GM21717 (cell line): ENCODE data around the gene ROBO4.

Experiments used
- ATAC-seq: cut with Tn5 transposase; IDR thresholded peaks from one replicate; pipeline ENCODE4 v1.9.1; 2021; ENCODE audit warnings: mild to moderate bottlenecking, moderate library complexity; ENCODE audit not compliant: unreplicated experiment

The ROBO4 gene

DNA sequence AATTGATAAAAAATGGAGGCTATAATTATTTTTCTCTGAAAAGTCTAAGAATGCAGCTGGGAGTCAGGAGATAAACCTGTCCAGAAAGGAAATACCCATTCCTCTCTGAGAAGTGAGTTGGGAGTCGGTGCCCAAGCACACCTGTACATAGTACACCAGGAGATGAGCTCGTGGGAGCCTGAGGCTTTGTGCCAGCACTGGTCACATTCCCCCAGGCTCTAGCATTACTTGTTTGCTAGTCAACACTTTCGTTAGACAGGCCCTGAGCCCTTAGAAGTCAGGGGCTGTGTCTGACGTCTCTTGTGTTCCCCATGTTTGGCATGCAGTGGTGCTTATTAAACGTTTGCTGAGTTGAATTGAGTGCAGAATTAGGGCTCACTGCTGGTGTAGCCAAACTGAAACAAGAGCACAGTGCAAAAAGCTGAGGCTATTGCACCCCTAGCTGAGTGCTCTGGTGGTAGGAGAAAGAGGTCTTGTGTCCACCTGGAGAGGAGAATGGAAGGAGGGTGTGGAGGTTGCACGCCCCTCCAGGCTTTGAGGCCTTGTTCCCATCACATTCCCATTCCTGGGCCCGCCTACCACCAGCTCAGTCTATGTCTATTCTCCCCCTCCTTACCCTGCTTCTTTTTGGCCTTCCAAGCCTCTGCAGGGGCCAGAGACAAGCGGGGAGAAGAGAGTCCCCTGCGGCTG is 6.8 kb downstream of the ROBO4 start:
- no peak for ATAC-seq

DNA sequence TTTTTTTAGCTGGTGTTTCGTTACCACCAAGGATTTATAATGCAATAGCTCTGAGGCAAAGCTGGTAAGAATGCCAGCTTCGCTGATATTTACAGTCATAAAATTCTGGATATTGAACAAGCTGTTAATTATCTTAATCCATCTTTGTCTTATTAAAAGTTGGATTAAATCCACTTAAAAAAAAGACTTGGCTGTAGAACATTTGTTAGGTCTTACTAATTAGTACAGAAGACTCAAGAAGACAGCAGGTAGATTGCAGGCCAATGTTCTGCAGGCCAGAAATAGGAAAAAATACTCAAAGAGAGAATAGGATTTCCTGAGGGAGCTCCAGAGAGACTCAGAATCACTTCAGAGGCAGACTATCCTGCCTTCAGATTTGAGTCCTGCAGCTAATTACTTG is 7.5 kb downstream of the ROBO4 start:
- no peak for ATAC-seq

DNA sequence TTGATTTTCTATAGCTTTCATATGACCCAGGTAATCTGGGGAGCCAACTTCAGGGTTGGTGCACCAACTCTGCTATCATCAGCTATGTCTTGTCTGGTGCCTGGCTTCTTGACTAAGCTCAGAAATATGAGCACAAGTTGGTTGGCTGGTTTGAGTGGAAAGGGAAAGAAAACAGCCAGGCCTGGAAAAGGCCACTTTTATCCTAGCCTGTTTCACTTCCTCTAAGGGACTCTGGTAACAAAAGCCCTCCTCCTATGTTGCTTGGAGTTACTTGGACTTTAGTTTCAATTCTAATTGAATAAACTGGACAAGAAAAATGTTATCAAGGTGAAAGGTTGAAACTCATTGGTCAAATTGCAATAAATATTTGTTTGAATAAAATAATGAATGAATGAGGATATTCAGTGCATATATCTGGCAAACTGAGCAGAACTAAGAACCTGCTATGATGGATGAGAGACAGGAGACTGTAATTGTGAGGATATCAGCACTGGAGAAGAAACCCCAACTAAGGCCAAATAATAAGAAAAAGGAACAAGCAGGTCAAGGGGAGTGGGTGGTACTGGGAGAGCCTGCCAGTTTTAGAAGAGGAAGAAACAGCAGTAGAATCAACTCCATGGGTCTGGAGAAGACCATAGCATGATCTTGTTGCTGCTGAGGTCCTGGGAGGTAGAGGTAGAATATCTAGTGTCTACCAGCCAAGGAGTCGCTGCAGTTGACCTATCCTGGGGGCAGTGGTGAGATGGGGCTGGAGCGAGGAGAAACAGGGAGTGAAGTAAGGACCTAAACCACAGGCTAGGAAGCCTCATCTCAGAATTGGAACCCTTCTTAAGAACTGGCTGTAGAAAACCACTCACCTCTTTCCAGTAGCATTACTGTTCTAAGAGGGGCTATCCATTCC is 8.2 kb downstream of the ROBO4 start:
- ATAC-seq = no peak

DNA sequence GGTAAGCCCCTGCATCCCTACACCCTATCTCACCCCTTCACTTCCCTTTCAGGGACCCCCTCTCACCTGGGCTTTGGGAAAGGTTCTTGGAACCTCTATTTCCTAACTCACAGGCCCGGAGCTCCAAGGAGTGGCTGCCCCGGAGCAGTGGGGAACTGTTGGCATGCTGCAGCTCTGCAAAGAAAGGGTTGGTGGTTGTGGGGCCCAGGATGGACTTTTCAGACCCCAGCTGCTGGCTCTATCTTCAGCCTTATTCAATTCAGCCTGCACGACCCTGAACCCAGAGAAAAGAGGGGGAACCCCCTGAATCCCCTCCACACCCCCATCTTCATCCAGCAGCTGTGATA is 10.0 kb downstream of the ROBO4 start:
- no peak for ATAC-seq

DNA sequence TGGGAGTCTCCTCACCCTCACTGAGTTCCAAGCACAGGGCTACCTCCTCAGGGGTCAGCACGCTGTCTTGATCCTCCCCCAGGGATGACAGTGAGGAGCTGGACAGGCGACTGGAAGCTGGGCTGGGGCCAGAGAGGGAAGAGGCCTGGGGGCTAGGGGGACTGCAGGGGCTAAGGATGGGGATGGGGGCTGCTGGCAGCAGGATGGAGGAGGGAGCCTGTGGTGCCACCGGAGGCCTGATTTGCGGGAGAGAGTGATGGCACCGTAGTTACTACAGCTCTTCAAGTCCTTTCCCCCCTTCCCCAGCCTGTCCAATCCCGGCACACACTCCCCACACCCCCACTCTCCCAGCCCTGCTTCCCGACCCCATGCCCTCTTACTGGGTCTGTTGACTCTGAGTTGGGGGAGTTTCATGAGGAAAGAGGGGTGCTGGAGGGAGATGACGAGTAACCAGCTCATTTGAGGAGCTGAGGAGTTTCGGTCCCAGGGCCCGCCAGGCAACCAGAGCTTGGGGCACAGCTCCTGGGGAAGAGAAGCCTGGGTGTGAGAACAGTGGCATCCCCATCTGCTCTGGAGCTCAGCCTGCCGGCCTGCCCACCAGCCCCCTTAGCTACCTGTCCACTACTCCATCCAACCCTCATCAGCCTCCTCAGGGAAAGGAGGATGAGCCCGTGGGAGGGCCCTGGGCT is 10.5 kb downstream of the ROBO4 start:
- no peak for ATAC-seq

DNA sequence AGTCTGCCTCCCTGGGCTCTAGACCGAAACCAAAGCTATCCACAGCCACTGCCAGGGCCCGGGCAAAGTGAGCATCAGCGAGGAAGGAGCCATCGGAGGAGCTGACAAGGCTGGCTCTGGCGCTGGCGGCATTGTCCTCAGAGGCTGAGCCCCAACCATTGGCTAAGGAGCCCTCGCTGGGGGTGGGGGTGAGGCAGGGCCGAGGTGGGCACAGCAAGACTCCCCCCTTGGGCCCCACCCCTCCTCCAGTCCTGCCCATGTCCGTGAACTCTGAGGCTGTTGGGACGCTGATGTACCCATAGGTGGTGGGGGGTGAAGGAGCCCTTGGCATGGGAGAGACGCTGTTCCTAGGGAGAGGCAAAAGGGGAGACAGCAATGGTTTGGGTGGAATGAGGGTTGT is 11.2 kb downstream of the ROBO4 start:
- no peak for ATAC-seq

DNA sequence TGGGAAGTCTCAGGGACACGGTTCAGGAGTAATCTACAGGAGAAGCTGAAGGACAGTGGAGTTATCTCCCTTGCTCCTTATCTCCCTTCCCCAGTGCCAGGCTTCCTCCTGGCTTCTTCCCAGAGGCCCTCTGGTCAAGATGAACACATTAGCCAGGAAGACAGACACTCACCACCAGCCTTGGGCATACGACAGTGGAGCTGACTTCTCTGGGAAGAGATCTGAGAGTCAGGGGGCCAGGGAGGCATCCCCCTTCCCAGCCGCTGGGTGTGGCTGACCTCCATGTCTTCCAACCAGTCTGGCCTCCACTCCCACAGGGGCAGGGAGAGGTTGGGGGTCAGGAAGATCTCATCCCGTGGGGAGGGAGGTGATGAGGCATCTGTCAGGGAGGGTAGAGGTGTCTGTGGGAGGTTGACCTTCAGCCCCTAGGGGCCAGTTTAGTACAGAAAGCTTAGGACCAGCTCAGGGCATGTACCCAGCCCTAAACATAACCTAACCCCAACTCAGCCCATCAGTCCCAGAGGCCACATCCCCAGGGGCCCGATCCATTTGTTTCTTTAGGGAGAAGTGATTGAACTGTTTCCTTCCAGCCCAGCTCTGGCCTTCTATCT is 12.7 kb downstream of the ROBO4 start:
- ATAC-seq = no peak

DNA sequence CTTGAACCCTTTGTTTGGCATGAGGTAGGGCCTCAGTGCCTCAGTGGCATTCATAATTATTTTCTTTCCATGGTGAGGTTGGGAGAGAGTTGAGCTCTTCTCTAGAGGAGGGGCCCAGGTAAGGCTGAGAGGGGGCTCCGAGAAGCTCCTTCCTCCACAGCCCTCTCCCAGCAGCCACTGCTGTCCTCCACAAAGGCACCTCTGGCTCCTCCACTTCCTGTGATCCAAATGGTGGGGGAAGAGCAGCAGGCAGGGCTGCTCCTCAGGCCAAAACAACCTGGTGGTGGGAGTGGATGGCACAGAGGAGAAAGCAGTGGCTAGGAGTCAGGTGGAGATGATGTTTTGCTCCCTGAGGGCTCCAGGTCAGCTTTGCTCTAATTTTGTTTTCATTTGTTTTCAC is 13.3 kb downstream of the ROBO4 start:
- ATAC-seq = no peak

DNA sequence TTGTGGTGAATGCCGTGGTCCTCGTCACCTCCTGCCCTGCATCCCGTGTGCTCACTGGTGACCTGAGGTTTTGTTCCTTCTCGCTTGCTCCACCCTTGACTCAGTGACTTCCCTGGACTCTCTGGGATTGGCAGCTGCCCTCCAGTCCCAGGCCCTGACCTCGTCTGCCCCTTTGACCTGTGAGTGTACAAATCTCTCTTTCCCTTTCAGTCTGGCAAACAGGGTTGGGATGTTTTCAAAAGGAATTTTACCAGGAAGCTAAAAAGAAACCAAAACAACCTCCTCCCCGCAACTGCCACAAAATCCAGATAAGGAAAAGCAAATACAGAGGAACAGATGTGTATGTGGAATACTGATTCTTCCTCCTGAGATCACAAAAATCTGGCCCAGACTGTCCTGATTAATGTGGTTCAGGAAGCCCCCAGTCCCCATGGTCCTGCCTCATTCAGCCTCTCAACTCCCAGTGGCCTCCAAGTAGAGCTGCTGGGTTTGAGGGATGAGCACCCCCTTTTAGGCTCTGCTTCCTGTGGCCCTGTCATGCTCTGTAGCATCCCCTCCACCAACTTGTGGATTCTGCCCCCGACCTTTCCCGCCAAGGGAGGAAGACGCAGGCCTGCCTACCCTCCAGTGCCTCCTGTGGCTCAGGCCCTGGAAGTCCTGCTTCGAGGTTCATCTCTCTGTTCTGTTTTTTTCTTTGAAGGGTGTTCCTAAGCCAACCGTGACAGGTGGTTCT is 15.2 kb downstream of the ROBO4 start:
- no peak for ATAC-seq

GRCh38 chr11:124880958-124881357 is 16.7 kb downstream of the ROBO4 start:
- no peak for ATAC-seq

- no peak for ATAC-seq
These were observed 17.4 kb downstream of the ROBO4 start for GRCh38 chr11:124880290-124880611.

DNA sequence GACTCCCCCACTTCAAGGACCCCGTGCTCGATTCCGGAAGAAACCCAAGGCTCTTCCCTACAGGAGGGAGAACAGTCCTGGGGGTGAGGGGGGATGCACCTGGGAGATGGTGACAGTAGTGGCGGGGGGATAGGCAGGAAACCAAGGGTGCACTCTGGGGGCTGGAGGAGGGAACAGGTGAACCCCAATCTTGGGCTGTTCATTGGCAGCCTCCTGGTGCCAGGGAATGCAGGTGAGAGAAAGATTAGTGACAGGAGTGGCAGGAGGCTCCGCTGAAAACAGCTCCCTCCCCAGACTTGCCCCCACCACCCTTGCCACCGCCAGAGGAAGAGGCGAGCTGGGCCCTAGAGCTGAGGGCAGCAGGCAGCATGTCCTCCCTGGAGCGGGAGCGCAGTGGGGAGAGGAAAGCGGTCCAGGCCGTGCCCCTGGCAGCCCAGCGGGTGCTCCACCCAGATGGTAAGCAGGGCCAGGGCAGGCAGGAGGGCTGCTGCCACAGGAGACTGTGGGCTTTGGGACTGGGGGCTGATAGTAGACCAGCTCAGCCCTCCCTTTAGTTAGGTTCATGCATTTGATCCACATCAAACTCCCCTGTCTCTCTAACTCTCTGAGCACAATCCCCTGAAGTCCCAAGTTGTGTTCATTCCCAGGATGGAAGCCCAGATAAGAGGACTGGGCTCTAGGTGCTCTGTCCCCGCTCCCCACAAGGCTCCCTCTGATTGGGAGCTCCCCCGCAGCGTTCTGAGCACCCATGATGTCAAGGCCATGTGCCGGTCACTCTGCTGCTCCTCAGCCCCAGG is 18.0 kb downstream of the ROBO4 start:
- no peak for ATAC-seq

DNA sequence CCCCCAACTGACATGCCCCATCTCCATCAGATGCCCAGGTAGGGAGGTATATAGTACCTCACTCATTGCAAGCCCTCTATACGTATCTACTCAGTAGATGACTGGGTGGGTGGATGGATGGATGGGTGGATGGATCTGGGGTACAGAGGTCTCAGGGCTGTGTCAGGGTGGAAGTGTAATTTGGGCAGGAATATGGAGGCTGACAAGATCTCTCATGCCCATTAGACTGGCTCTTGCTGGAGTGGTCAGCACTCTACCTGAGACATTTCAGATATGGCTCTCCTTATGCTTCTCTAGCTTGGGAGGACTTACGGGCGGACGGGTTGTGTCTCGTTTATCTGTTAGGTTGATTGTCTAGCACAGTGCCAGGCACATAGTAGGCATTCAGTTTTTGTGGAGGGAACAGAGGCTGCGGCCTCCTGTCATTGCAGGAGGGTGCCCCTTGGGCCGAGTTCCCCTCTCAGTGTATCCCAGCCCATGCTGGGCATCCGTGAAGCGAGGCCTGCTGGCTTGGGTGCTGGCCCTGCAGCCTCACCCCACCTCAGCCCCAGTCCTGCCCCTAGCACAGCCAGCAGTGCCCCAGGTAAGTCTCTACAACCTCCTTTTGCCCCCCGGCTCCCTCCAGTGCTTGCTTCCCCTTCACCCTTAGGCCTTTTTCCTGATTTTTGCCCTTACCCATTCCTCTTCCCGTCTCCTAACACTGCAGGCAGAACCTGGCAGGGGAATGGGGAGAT is 18.7 kb downstream of the ROBO4 start:
- no peak for ATAC-seq

- ATAC-seq = no peak
These were observed 19.5 kb downstream of the ROBO4 start for GRCh38 chr11:124877910-124878758.

DNA sequence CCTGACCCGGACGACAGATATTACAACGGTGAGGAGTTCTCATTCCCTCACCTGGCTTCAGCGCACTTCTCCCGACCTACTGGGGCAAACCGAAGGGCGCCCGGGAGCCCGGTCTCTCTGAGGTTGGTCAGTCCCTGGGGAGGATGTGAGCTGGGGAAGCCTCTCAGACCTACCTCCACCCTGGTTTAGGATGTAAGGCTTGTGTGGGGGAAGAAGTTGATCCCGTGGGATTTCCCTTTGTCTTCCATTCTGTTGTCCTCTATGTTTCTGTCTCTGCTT is 20.1 kb downstream of the ROBO4 start:
- no peak for ATAC-seq

- no peak for ATAC-seq
These were observed 20.6 kb downstream of the ROBO4 start for GRCh38 chr11:124876818-124877630.

GRCh38 chr11:124875943-124876817 is 21.5 kb downstream of the ROBO4 start:
- ATAC-seq = peak; percentile 89
